Activated CD4-positive, alpha-beta T cell treated with anti-CD3 and anti-CD28 coated beads, Interleukin-2, Interleukin-6, amounts not matched to agents 100 ng/mL and 50 ng/mL, durations not matched to agents 16 hours and 8 hours (primary cell): ENCODE results near the gene METTL24.
"Not testable (repeated sequence)": the region's sequence is repeated elsewhere in the genome, so short reads cannot be mapped to it uniquely, and the experiment has no call there.

Source experiments
- DNase-seq: peaks from one replicate; pipeline ENCODE4 v3.0.0-alpha.2; 2020

Gene METTL24

DNA sequence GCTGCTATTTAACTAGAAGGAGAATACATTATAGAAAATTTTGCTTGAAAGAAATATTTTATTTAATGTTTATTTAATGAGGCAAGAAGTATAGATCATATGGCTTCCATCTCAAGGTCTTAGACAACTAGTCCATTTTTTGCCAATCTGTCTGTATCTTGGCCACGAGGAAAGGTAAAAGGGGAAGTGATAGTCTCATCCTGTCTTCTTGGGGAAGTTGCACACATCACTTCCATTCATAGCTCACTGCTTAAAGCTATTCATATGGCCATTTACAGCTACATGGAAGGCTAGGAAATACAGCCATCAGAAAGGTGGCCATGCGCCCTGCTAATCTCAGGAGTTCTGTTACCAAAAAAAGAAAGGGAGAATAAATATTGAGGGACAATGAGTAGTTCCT lies 50.8 kb downstream of the METTL24 start:
- no peak for DNase-seq

- not testable (repeated sequence) for DNase-seq
Measured at GRCh38 chr6:110305832-110306231, 52.3 kb downstream of the METTL24 start.

GRCh38 chr6:110303692-110304091 lies 54.5 kb downstream of the METTL24 start:
- DNase-seq, result not testable (repeated sequence)

- DNase-seq, result no peak
Measured at GRCh38 chr6:110298916-110299315, 59.2 kb downstream of the METTL24 start.

- DNase-seq, result no peak
Measured at GRCh38 chr6:110298411-110298810, 59.7 kb downstream of the METTL24 start.

GRCh38 chr6:110296241-110297025 lies 61.7 kb downstream of the METTL24 start:
- no peak for DNase-seq

- no peak for DNase-seq
Measured at GRCh38 chr6:110295451-110296165, 62.5 kb downstream of the METTL24 start.

DNA sequence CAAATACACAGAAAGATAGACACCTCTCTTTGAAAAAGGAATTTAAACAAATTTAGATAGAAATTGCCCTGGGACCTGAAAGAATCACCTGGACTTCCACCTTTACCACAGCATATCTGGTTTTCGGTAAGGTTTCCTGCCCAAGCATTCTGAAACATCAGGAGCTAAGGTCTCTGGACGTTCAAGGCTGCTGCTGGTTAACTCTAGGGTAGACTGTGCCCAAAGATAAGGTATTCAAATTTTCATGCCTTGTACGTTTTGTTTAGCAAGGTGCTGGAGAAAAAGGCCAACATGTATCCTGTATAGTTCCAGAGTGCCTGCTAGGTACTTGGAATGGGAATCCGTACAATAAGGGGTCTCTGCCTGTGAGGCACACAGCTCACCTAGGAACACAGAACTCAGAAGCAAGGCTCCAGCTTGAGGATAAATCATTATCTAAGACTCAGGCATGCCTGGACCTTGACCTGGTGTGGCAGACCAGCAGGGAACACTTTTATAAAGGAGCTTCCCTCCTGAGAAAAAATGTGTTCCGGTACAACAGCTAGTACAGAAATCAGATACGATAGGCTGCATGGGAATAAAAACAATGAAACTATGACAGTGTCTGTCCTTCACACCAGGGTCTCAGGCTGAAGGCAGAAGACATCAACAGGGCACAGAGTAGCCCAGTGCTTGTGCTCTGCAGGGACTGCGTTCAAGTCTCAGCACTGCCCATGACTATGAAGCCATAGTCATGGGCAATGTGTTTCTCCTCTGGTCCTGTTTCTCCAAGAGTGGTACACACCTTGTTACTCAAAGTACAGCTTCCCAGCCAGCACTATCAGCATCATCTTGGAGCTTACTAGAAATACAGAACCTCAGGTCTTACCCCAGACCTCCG lies 70.4 kb downstream of the METTL24 start:
- DNase-seq, result no peak

- DNase-seq, result no peak
Measured at GRCh38 chr6:110285306-110286060, 72.7 kb downstream of the METTL24 start.

- DNase-seq, result no peak
Measured at GRCh38 chr6:110284855-110285254, 73.3 kb downstream of the METTL24 start.

DNA sequence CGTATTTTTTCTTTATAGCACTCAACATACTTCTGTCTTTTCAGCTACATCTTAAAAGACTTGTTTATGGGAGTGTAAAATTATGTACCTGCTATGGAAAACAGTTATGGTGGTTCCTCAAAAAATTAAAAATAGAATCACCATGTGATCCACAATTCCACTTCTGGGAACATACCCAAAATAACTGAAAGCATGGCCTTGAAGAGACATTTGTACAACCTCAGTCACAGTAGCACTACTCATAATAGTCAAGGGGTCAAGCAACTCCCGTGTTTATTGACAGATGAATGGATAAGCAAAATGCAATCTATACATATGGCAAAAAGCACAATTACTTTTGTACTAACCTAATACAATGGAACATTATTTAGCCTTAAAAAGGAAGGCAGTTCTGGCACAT lies 74.5 kb downstream of the METTL24 start:
- no peak for DNase-seq

DNA sequence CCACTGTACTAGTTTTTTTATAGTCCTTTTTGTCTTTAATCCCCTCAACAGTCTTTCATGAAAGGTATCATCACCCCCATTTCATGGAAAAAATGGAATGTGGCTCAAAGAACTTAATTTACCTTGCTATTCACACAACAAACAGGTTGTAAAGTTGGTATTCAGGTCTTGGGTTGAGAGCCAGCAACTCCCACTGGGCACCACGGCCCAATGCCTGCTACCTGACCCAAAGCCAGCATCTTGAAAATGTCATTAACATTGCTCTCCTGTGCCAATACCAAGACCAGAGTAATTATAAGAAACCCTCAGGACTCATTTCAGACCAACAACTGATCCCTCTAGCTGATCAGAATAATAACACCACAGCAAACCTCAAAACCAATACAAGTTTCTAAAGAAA lies 75.7 kb downstream of the METTL24 start:
- DNase-seq, result no peak

DNA sequence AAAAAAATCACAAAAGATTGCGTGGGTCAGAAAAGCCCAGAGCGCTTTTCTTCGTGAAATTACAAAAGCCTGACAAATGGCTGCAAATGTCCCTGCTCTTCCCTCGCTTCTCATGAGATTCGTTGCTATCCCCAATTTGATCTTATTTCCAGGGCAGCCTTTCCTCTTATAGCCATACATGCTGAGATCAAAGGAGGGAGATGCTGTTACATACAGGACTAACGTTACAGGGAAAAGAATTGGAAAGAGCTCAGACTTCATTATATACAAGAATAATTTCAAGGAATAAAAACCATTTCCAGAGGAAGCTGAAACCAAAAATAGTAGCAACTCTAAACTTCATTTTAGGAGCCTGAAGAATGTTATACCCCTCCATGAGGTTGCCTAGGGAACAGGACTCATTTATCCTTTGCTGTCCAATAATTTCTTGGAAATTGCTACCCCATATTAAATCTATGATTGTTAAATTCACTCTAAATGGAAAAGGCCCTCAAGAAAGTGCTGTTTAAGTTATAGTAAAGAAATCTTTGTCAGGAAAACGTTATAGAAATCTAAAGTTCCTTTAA lies 81.0 kb downstream of the METTL24 start:
- DNase-seq, result no peak

DNA sequence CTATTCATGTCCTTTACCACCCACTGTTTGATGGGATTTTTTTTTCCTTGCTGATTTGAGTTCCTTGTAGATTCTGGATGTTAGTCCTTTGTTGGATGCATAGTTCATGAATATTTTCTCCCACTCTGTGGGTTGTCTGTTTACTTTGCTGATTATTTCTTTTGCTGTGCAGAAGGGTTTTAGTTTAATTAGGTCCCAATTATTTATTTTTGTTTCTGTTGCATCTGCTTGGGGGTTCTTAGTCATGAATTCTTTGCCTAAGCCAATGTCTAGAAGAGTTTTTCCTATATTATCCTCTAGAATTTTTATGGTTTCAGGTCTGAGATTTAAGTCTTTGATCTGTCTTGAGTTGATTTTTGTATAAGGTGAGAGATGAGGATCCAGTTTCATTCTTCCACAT lies 85.4 kb downstream of the METTL24 start:
- not testable (repeated sequence) for DNase-seq

DNA sequence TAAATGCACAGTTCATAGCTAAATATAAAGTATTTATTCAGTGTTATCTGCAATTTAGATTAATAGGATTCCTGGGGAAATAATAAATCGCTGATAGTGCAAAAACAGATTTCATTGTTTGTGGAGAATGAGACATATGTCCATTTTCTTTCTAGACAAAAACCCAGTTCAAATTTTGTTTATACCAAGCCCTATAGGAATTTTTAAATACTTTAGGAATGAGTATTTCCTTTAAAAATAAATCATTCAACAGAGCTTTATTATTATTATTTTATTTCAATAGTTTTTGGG lies 86.5 kb downstream of the METTL24 start:
- DNase-seq, result no peak

DNA sequence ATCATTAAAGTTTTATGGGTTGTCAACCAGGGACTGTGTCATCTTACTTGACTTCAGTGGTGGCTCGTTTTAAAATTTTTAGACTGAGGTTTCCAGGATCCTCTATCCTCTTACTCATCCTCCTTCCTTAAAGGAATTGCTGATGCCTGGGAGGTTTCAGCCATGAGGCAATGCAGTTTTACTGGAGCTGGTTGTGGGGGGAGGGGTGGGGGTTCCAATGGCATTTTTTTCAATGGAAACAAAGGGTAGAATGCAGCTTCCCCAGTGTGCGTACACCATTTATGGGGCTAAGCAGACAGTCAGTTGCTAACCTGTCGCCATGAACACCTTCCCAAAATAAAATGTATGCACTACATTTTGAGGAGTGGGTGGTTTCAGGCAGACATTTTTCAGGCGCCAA lies 88.0 kb downstream of the METTL24 start:
- no peak for DNase-seq

GRCh38 chr6:110269623-110270022 lies 88.5 kb downstream of the METTL24 start:
- no peak for DNase-seq

DNA sequence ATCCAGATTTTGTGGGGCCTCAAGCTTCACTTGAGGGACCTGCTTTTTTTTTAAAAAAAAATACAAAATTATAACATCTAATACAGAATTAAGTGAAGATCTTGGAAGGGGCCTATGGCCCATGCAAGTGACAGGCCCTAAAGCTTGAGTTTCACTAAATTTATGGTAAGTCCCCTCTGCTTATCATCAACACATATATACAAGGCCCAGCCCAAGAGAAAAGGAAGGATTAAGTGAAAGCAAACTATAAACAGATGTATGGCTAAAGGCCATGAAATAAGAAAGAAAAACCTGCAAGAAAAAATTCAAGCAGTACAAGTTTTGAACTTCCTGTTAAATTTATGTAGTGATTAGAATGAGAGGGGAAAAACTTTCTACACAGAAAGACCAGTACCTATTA lies 91.2 kb downstream of the METTL24 start:
- DNase-seq, result no peak

GRCh38 chr6:110265273-110265672 lies 92.9 kb downstream of the METTL24 start:
- no peak for DNase-seq

DNA sequence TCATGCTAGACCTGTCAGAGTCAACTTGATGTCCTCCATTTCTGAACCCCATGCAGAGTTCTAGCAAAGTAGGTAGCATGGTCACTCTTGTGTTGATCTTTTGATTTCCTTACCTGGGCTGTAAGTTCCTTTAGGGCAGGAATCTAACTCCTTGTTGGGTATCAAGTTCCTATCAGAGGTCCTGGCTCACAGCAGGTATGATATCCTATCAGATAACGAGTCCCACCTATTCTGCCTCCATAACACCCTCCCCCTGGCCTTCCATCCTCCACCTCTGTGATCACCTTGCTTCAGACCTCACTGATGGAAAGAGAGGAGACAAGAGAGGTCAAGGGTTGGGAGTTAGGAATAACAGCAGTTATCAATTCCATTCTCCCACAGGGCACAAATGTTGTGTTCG lies 101.8 kb downstream of the METTL24 start:
- DNase-seq, result no peak

DNA sequence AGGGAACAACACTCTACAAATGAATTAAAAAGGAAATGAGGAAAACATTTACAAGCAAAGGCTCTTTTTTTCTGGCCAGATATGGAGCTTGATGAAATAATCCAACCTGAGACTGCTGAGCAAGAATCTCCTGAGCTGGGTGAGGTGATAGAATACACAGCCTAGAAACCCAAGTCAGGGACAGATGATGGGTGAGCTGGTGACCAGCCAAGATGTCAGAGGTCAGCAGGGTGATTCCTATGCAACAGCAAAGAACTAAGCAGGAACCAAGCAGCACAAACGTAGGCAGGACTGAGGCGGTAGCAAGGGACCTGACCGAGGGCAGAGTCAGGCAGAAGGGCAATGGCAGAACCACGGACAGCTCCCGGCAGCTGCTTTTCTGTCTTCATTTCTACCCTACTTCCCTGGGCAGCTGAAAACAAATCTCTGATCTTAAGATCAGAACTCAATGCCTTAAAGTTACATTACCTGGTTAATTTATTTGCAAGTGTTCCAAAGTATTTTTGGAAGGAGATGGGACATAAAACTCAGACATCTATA lies 102.9 kb downstream of the METTL24 start:
- peak; percentile 2 for DNase-seq

DNA sequence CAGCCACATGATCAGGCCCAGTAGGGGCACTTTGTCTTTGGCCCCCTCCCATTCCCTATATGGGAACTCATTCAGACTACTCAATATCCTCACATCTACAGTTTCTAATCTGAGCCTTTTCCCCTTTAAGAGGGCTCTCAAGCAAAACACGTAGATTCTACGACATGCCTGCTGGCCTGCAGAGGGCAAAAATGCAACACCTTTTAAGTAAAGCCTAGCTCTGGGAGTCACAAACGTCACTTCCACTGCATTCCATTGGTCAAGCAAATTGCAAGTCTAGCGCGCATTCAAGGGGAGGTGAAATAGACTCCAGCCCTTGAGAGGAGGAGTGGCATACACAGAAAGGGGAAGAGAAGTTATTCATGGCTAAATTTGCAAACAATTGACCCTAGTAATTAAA lies 107.3 kb downstream of the METTL24 start:
- no peak for DNase-seq
